Uterus (tissue), 2 donors: ENCODE results near the gene GPR21.

Experiments
- CTCF ChIP-seq, 4 experiments: fragments of 200-600 bp in 2 of 4; fragments of 450-650 bp in 2 of 4; sonication (generic) in 2 of 4; IDR thresholded peaks; one replicate each; pipeline ENCODE4 v1.5.1; 2016 to 2019; ENCODE audit warnings: antibody characterized with exemption in 4 of 4, mild to moderate bottlenecking in 2 of 4, moderate library complexity in 1 of 4
- POLR2A ChIP-seq, 2 donors: fragments of 450-650 bp; IDR thresholded peaks; one replicate each; pipeline ENCODE4 v1.6.1; 2016; ENCODE audit warnings: antibody characterized with exemption in 2 of 2, mild to moderate bottlenecking in 1 of 2, moderate library complexity in 1 of 2

- TF ChIP-seq CTCF (IDR thresholded peaks at IDR 0.05) (no peak), POLR2A (IDR thresholded peaks at IDR 0.05) (no peak)
Measured at GRCh38 chr9:123063177-123063598, 29.7 kb downstream of the GPR21 start.
